IPS-18a (cell line): ENCODE data around the gene ZCCHC7.
"Not testable (repeated sequence)": the region's sequence is repeated elsewhere in the genome, so short reads cannot be mapped to it uniquely, and the experiment has no call there.

Experiments used
- H3K27ac ChIP-seq: one replicate; pipeline ENCODE4 v1.5.1; 2013; ENCODE audit warnings: low read length
- H3K27me3 ChIP-seq: one replicate; pipeline ENCODE4 v1.6.1; 2013; ENCODE audit warnings: mild to moderate bottlenecking, low read length; ENCODE audit not compliant: control insufficient read depth, insufficient read depth
- H3K36me3 ChIP-seq: one replicate; pipeline ENCODE4 v1.6.1; 2013; ENCODE audit warnings: low read depth, low read length; ENCODE audit not compliant: control insufficient read depth
- H3K4me1 ChIP-seq: one replicate; pipeline ENCODE4 v1.6.1; 2013; ENCODE audit warnings: low read depth, low read length; ENCODE audit not compliant: control insufficient read depth
- H3K4me3 ChIP-seq: one replicate; pipeline ENCODE4 v1.5.1; 2013; ENCODE audit warnings: low read length
- H3K9ac ChIP-seq: one replicate; pipeline ENCODE4 v1.6.1; 2013; ENCODE audit warnings: mild to moderate bottlenecking, low read length, moderate library complexity
- H3K9me3 ChIP-seq: one replicate; pipeline ENCODE4 v1.6.1; 2013; ENCODE audit warnings: low read depth, low read length; ENCODE audit not compliant: control insufficient read depth

The ZCCHC7 gene

GRCh38 chr9:37291612-37292238, 171.4 kb downstream of the ZCCHC7 start:
- H3K4me3 ChIP-seq, H3K9ac ChIP-seq, H3K9me3 ChIP-seq, H3K36me3 ChIP-seq, H3K4me1 ChIP-seq, H3K27ac ChIP-seq, H3K27me3 ChIP-seq: not testable (repeated sequence)

- H3K4me3 ChIP-seq = no peak overlapping the region
- H3K36me3 ChIP-seq = no peaks in the 10 kb centered on the region
Measured at GRCh38 chr9:37292896-37293295, 172.5 kb downstream of the ZCCHC7 start.

GRCh38 chr9:37293664-37294524, 173.5 kb downstream of the ZCCHC7 start:
- Histone ChIP-seq H3K27me3 (no peaks in the 10 kb centered on the region), H3K27ac (no peak overlapping the region), H3K4me1 (no peaks in the 10 kb centered on the region), H3K9me3 (no peaks in the 10 kb centered on the region), H3K4me3 (no peak overlapping the region), H3K36me3 (no peaks in the 10 kb centered on the region), H3K9ac (no peak overlapping the region)

More at GRCh38 chr9:37292896-37293295, 172.5 kb downstream of the ZCCHC7 start:
- Histone ChIP-seq H3K9ac (no peak overlapping the region), H3K27me3 (no peaks in the 10 kb centered on the region), H3K9me3 (no peaks in the 10 kb centered on the region), H3K27ac (no peak overlapping the region), H3K4me1 (no peaks in the 10 kb centered on the region)

- Histone ChIP-seq H3K36me3 (no peaks in the 10 kb centered on the region), H3K27ac (no peak overlapping the region), H3K9me3 (no peaks in the 10 kb centered on the region), H3K4me1 (no peaks in the 10 kb centered on the region), H3K4me3 (no peak overlapping the region), H3K27me3 (no peaks in the 10 kb centered on the region), H3K9ac (no peak overlapping the region)
Measured at GRCh38 chr9:37295178-37295577, 174.8 kb downstream of the ZCCHC7 start.

GRCh38 chr9:37295796-37296195, 175.4 kb downstream of the ZCCHC7 start:
- Histone ChIP-seq H3K4me1 (no peaks in the 10 kb centered on the region), H3K9ac (no peak overlapping the region), H3K36me3 (no peaks in the 10 kb centered on the region), H3K27me3 (no peaks in the 10 kb centered on the region), H3K4me3 (no peak overlapping the region), H3K27ac (no peak overlapping the region), H3K9me3 (no peaks in the 10 kb centered on the region)

- Histone ChIP-seq H3K36me3 (no peaks in the 10 kb centered on the region), H3K4me1 (no peaks in the 10 kb centered on the region), H3K27ac (no peak overlapping the region), H3K9me3 (no peaks in the 10 kb centered on the region), H3K27me3 (no peaks in the 10 kb centered on the region), H3K9ac (no peak overlapping the region), H3K4me3 (no peak overlapping the region)
Measured at GRCh38 chr9:37297592-37297991, 177.2 kb downstream of the ZCCHC7 start.

GRCh38 chr9:37300620-37301019, 180.2 kb downstream of the ZCCHC7 start:
- no peak overlapping the region for H3K27ac ChIP-seq
- no peak overlapping the region for H3K4me3 ChIP-seq
- H3K27me3 ChIP-seq = no peaks in the 10 kb centered on the region
- no peak overlapping the region for H3K9ac ChIP-seq
- H3K9me3 ChIP-seq = no peaks in the 10 kb centered on the region
- H3K4me1 ChIP-seq = no peaks in the 10 kb centered on the region
- H3K36me3 ChIP-seq = no peaks in the 10 kb centered on the region

GRCh38 chr9:37301042-37301853, 180.9 kb downstream of the ZCCHC7 start:
- Histone ChIP-seq H3K36me3 (no peaks in the 10 kb centered on the region), H3K4me1 (no peaks in the 10 kb centered on the region), H3K4me3 (no peak overlapping the region), H3K9me3 (no peaks in the 10 kb centered on the region), H3K9ac (no peak overlapping the region), H3K27ac (no peak overlapping the region), H3K27me3 (no peaks in the 10 kb centered on the region)

GRCh38 chr9:37301854-37302172, 181.4 kb downstream of the ZCCHC7 start:
- H3K9me3 ChIP-seq = no peaks in the 10 kb centered on the region
- no peak overlapping the region for H3K9ac ChIP-seq
- H3K27me3 ChIP-seq = no peaks in the 10 kb centered on the region
- no peak overlapping the region for H3K27ac ChIP-seq
- H3K4me3 ChIP-seq = no peak overlapping the region
- H3K36me3 ChIP-seq = no peaks in the 10 kb centered on the region
- no peaks in the 10 kb centered on the region for H3K4me1 ChIP-seq

GRCh38 chr9:37302277-37302676, 181.9 kb downstream of the ZCCHC7 start:
- no peaks in the 10 kb centered on the region for H3K27me3 ChIP-seq
- no peaks in the 10 kb centered on the region for H3K36me3 ChIP-seq
- H3K9ac ChIP-seq = no peak overlapping the region
- no peaks in the 10 kb centered on the region for H3K9me3 ChIP-seq
- H3K4me3 ChIP-seq = no peak overlapping the region
- H3K4me1 ChIP-seq = no peaks in the 10 kb centered on the region
- H3K27ac ChIP-seq = no peak overlapping the region

GRCh38 chr9:37303272-37303671, 182.9 kb downstream of the ZCCHC7 start:
- H3K4me3 ChIP-seq, H3K27ac ChIP-seq, H3K36me3 ChIP-seq: not testable (repeated sequence)

More at GRCh38 chr9:37303272-37303671, 182.9 kb downstream of the ZCCHC7 start:
- not testable (repeated sequence) for H3K9ac ChIP-seq, H3K27me3 ChIP-seq, H3K9me3 ChIP-seq, H3K4me1 ChIP-seq
